GM18858 (cell line): ENCODE data around the gene SPSB2.

ENCODE experiments used
- ATAC-seq: cut with Tn5 transposase; IDR thresholded peaks from one replicate; pipeline ENCODE4 v1.9.1; 2021; ENCODE audit not compliant: unreplicated experiment

Gene SPSB2

GRCh38 chr12:6833189-6833890 is 39.8 kb downstream of the SPSB2 start:
- no peak for ATAC-seq

DNA sequence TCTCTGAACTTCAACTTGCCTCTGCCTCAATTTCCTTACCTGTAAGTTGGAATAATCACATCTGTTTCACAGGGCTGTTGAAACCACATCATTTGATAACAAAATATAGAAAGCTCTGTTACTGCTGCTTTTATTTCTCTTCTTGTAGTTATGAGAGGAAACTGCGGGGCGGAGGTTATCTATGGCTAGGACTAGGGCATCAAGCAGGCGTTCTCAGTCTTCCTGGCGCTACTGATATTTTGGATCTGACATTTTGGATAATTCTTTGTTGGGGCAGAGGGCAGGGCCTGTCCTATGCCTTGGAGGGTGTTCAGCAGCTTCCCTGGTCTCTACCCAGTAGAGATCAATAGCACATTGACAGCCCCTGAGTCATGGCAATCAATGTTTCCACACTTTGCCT is 41.0 kb downstream of the SPSB2 start:
- ATAC-seq: no peak

GRCh38 chr12:6831450-6831995 is 41.6 kb downstream of the SPSB2 start:
- ATAC-seq: no peak

GRCh38 chr12:6830999-6831398 is 42.1 kb downstream of the SPSB2 start:
- ATAC-seq: no peak

DNA sequence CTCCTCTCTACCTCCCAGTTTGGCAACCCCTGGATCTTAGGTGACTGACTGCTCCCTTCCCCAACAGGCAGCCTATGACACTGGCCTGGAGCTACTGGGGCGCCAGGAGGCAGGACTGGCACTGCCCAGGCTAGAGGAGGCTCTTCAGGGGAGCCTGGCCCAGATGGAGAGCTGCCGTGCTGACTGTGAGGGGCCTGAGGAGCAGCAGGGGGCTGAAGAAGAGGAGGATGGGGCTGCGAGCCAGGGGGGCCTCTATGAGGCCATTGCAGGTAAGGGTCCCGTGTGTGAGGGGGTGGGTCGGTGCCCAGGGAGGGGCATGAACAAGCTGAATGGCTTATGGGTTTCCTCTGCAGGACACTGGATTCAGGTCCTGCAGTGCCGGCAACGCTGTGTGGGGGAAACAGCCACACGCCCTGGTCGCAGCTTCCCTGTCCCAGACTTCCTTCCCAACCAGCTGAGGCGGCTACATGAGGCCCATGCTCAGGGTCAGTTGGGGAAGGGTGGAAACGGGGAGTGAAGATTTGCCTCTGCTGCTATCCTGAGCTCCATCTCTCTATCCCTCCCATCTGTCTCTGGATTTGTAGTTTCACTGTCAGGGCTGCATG is 42.7 kb downstream of the SPSB2 start:
- ATAC-seq: no peak

DNA sequence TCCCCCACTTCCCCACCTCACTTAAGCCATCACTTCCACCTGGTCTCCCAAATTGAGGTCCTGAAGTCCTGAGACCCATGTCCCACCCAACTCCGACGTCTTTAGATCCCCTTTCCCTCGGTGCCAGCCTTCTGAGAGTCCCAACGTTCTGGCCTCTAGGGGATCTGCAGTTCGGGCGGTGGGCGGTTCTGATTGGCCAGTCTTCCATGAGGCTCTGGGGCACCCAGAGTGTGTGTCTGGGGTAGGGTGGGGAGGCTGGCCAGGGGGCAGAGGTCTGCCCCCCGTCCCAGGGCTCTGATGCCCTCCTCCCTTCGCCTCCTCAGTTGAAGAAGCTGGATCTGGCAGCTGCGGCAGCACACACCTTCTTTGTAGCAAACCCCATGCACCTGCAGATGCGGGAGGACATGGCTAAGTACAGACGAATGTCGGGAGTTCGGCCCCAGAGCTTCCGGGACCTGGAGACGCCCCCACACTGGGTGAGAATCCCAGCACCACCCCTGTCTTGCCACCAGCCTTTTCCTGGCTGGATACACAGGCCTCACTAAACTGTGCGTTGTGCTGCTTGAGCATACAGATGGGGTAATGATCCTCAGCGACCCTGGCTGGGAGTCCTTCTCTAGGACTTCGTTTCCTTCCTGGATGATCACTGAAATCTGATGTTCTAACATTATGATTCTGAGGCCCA is 43.4 kb downstream of the SPSB2 start:
- ATAC-seq: no peak

GRCh38 chr12:6828781-6829535 is 44.1 kb downstream of the SPSB2 start:
- no peak for ATAC-seq

DNA sequence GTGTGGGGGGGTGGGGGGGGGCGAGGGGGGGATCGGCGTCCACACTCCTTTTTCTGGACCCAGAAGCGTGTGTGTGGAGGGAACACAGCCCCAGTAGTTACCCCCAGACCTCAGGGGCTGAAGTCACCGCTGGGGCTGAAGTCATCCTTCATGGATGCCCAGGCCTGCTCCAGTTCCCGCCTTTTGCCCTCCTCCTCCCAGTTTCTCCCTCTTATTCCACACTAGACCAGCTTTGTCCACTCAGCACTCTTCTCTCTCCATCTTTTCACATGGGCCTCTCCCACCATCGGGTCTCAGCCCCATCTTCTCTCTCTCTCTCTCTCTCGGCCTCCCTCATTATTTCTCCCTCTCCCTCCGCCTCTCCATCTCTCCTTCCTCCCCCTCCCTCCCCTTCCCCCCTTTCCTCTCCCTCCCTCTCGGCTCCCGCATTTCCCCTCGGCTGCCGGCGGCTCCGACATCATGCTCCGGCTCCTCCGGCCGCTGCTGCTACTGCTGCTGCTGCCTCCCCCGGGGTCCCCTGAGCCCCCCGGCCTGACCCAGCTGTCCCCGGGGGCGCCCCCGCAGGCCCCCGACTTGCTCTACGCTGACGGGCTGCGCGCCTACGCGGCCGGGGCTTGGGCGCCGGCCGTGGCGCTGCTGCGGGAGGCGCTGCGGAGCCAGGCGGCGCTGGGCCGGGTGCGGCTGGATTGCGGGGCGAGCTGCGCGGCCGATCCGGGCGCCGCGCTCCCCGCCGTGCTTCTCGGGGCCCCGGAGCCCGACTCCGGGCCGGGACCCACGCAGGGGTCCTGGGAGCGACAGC is 44.9 kb downstream of the SPSB2 start, which contains the start of gene P3H3:
P3H3 (plus strand) TSS at position 426 of the 799 bp plus-strand sequence; CDS start at position 460, 34 bp downstream.
- no peak for ATAC-seq

DNA sequence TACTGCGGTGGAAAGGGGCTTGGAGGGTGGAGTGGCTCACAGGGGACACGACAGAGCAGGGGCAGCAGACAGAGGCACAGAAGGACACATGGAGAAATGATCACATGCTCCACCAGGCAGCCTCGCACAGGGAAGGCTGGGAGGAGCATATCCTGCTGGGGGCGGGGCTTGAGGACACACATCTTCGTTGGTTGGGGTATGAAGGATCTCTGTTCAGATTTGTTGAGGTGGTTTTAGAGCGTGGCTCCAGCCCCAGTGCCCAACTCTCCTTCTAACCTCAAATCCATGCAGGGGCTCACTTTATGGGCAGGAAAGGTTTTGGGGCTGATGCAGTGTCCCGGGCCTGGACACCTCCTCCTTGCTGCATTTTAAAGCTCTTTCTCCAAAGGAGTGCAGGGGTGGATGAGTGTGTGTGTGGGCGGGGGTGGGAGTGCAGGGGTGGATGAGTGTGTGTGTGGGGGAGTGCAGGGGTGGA is 45.6 kb downstream of the SPSB2 start:
- no peak for ATAC-seq

GRCh38 chr12:6826734-6827436 is 46.2 kb downstream of the SPSB2 start:
- ATAC-seq: no peak

DNA sequence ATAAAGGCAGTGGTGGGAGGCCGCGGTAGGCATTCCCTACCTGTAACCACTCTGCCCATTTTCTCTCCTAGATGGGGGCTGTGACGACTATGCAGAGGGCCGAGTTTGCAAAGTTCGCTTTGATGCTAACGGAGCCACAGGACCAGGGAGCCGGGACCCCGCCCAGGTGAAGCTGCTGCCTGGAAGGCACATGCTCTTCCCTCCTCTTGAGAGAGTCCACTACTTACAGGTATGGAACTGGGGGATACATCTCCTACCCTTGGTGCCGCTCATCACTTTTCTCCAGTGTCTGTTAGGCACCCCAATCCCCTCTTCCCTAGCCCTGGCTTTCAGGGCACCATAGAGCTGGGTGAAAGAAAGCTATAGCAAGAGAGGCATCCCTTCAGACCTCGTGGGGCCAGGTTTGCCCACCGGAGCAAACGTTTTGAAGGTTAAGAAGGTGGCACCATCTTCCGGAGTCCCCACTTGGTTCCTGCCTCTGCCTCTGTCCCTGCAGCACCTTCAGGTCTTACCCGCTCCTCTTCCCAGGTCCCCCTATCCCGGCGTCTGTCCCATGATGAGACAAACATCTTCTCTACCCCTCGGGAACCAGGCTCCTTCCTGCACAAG is 46.9 kb downstream of the SPSB2 start:
- no peak for ATAC-seq

DNA sequence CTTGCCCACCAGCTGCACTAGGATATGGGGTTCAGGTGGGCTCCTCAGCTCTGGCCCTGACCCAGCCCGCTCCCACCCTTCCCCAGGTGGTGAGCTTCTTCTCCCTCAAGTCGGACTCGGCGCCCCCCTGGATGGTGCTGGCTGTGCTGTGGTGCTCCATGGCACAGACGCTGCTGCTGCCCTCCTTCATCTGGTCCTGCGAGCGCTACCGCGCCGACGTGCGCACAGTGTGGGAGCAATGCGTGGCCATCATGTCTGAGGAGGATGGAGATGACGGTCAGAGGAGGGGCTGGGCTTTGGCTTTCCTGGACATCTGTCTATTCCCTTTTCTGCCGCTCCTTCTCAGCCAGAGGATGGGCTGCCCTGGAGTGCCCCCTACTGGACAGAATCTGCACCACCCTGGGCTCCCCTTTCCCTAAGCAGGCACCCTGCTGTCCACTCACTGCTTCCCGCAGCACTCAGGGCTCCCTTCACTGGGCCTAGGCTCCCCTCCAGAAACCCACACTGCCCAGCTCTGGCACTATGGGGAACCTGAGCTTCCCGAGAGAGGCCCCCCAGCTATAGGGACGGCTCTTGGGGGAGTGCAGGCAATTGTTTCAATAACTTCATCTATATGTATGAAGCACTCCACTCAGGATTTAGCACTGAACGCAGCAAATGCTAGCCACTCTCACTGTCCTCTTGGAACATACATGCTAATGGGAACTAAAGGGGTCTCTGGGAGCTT is 47.5 kb downstream of the SPSB2 start:
- no peak for ATAC-seq

- no peak for ATAC-seq
Observed at GRCh38 chr12:6824901-6825381, 48.2 kb downstream of the SPSB2 start.

- no peak for ATAC-seq
Observed at GRCh38 chr12:6824085-6824775, 48.9 kb downstream of the SPSB2 start.

DNA sequence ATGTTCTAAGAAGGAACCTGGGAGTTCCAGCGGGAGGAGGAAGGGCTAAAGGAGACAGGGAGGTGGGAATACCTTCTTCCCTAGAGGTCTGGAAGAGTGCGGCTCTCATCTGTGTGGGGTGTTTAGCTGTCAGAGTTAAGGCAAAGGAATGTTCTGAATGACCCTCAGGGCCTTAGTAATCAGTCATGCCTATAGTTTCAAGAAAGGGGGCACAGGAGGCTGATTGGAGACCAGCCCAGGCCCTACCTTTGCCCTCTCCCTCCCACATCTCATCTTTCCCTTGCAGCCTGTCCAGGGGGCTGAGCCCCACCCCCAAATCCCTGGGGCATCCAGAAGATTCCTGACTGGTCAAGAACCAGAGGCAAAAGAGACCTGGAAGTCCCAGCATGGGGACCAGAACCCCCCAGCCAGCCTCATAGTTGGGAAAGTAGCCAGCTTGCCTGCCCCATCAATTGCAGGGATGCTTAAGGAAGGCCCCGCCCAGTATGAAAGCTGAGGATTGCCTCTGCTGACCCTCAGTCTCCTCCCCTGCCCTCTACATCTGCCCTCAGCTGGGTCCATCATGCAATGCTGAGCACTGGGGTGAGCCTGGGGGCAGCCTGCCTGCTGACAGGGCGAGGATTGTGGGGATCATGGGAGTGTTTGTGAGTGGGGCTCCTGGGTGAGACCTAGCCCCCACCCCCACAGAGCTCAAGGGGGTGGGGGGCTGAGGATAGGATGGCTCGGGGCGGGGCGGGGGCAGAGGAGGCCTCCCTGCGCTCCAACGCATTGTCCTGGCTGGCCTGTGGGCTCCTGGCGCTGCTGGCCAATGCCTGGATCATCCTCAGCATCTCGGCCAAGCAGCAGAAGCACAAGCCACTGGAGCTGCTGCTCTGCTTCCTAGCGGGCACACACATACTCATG is 49.7 kb downstream of the SPSB2 start:
- no peak for ATAC-seq

DNA sequence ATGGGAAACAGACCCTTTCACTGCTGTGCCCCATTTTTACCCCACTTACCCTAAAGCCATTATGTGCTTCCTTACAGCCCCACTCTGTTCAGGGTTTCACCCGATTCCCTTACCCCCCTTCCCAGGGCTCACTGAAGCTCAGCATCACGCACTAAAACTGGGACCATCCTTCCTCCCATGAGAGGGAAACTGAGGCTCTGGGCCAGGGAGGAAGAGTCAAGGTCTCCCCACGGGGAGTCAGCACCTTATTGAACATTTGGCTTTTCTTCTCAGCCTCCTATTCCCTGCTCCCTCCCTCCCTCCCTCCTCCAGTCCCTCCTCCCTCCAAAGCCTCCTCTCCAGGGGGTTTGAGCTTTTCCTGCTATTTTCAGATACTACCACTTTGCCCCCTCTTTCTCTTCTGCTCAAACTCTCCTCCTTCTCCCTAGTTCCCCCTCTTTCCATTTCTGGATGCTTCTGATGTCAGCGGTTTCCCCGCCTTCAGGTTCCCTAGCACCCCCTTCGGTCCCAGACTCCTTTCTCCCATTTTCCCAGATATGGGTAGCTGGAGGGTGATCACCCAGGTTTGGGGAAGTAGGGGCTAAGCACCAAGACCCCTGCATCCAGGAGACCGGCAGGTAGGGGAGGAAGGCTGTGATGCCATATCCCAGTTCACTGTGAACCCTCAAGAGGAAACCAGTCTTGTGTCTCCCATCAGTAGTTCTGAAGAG is 50.5 kb downstream of the SPSB2 start:
- ATAC-seq: no peak
